Activated CD4-positive, alpha-beta T cell treated with anti-CD3 and anti-CD28 coated beads for 24 hours (primary cell): Measurements from ENCODE around the gene TOB2.
A peak's percentile ranks its signal among the peaks of the same experiment; 100 is the strongest.
"Not testable (repeated sequence)": the region's sequence is repeated elsewhere in the genome, so short reads cannot be mapped to it uniquely, and the experiment has no call there.

ENCODE experiments used
- DNase-seq, 2 donors: peaks; one replicate each; pipeline ENCODE4 v3.0.0-alpha.2; 2020; ENCODE audit warnings: low read depth in 2 of 2

Gene TOB2

DNA sequence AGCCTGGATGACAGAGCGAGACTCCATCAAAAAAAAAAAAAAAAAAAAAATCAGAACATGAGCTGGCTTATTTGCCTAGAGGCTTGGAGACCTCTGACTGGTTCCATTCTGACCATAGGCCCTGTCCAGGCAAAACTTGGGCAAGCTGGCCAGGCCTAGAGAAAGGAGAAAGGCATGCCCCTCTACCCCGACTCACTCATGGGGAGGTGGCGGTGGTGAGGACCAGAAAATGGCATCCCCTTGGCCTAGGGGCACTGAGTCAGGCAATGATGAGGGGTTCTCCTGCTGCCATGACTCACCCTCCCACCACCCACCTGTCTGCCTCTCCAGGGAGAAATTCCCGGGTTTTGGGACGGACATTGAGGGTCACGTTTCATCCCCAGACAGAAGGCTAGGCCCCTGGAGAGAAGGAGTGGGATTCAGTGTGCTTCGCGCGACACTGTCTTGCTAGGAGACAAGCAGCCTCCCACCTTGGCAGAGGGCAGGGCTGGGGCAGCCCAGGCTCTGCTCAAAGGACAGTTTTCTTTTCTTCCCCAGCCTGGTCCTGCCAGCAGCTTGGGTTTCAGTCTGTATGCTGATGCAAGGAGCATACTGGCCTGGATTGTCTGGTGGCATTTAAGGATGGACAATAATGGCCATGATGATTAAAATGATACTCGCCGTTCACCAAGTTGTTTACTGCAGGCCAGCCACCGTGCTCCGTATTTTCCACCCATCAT lies 17.2 kb downstream of the TOB2 start:
- DNase-seq: no peak

DNA sequence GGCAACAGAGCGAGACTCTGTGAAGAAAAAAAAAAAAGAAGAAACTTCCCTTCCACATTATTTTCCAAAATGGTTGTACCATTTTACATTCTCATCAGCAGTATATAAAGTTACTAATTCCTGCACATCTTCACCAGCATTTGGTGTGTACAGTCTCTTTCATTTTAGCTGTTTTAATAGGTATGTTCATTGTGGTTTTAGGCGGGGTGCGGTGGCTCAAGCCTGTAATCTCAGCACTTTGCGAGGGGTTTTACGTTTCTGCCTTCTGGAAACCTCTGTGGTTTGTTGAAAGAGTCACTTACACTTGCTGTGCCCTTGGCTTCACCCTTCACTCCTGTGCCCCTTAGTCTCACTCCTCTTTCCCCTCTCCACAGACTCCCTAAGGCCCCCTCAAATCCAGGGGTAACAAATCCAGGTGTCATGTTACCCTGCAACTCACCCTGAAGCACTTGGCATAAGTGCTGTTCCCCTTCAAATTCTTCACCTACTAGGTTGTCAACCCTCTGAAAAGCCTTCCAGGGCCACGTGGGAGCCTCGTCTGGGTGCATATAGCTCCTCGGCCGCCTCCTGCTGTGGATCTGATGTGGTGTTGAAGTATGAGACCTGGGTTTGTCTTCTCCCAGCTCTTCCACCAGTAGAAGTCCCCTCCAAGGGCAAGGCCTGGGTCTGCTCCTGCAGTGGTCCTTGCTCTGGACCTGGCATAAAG lies 20.8 kb downstream of the TOB2 start:
- DNase-seq: no peak

DNA sequence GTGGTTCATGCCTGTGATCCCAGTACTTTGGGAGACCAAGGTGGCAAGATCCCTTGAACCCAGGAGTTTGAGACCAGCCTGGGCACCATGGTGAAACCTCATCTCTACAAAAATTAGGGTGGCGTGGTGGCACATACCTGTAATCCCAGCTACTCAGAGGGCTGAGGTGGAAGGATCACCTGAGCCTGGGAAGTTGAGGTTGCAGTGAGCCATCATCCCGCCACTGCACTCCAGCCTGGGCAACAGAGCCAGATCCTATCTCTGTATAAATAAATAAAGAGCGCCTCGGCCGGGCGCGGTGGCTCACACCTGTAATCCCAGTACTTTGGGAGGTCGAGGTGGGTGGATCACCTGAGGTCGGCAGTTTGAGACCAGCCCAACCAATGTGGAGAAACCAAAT lies 27.9 kb downstream of the TOB2 start:
- DNase-seq: no peak

DNA sequence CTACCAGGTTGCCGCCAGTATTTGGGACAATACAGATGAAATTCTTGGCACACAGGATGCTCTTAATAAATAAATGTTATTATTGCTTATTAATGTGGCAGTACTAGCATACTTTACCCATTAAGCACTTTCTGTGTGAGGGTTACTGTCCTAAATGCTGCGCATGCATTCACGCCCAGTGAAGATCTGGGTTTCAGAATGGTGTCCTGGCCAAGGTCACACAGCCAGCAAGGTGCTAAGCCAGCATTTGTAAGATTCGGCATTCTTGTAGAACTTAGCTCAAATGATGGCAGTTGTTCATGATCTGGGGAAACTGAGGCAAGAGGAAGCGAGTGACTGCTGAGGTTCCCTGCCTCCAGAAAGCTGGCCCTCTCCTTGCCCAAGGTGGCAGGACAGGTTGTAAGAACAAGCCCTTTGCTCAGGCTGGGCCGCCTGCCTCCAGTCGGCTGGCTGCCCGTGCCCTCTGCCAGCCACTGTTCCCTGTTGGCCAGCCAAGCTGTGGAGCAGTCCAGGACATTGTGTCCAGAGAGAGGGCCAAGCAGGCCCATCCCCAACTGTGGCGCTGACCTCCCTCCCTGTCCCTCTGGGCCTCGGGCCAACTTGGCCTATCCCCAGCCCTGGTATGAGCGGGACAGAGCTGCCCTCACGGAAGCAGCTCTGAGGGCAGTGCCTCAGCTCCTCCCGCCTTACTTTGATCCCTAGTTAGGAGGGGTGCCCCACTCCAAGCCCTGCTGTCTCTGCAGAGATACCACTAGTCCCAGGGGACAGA lies 28.8 kb downstream of the TOB2 start:
- no peak for DNase-seq

DNA sequence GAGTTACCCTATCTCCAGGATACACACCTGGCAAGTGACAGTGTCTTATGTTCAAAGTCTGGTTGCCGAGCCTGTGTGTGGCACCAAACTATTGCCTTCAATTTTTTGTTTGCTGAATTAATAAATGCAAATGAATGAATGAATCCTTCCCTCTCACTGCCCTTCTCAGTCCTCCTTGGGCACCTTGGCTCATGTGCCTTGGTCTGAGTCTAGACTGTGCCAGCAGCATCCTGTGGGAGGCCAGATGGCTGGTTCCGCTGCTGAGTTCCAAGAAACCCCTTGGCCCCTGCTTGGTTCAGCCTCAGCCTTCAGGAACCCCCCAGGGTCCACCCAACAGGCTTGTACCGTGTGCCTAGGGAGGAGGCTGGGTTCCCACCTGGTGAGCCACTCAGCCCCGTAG lies 31.0 kb downstream of the TOB2 start:
- no peak for DNase-seq

DNA sequence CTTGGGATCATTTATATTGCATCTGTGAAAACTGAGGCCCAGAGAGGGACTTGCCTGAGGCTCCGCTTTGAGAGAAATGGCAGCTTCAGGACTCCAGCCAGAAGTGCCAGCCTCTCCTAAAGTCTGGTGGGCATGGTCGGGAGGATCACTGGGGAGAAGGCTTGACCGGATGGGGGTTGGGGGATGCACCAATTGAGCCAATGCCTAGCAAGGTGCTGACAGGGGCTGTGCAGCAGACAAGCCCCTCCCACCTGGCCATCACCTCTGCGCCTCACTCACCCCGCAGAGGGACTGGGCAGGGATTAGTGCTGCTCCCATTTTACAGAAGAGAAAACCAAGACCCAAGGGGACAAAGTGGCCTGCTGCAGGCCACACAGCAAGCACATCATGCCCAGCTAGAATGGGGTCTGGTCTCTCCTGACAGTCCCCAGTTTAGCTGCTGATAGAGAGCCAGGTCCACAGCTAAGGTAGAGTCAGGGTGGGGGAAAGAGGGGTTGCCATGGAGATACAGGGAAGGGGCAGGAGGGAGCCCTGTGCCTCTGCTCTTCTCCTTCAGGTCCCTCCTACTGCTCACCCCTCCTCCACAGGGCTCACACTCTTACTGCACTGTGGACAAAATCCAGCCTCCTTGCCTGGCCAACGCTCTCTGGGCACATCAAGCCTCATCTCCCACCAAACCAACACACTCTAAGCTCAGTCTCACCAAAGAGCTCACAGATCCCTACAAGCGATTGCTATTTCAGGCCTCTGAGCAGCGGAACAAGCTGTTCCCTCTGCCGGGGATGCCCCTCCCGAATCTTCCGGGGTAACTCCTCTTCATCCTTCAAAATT lies 35.4 kb downstream of the TOB2 start:
- DNase-seq: no peak

DNA sequence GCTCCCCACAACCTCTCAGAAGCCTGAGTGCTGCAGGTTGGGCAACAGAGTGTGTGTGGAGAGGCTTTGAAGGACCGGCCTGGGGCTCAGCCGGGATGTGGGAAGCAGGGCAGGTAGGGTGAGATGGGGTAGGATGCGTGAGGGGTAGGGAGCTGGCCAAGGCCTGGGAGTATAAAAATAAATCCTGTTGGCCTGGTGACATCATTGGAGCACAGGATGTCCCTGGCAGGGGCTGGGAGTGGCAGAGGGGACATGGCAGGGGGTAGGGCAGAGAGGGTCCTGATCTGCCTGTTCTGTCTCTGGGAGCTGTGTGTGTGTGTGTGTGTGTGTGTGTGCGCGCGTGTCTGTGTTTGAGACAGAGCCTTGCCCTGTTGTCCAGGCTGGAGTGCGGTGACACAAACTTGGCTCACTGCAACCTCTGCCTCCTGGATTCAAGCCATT lies 36.3 kb downstream of the TOB2 start:
- DNase-seq: no peak

DNA sequence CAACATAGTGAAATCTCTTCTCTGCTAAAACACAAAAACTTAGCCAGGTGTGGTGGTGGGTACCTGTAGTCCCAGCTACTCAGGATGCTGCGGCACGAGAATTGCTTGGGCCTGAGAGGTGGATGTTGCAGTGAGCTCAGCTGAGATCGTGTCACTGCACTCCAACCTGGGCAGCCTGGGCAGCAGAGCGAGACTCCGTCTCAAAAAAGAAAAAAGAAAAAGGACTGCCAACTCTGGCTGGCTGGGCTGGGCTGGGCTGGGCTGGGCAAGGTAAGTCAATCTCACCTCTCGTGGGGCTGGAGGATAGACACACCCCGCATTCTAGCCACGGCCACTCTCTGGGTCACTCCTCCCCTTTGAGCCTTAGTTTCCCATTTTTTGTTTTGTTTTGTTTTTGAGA lies 37.9 kb downstream of the TOB2 start:
- DNase-seq: no peak

DNA sequence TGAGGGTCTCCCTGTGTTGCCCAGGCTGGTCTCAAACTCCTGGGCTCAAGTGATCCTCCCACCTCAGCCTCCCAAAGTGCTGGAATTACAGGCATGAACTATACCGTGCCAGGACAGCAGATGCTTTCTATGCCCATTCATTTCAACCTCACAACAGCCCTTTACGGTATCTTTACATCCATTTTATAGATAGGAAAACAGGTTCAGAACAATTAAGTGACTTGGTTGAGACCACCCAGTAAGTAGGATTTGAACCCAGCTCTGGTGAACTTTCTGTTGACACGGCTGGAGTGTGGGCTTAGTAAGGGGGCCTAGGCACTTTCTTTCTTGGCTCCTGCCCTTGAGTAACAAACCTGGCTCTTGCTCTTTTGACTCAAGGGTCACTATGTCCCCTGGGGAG lies 39.2 kb downstream of the TOB2 start:
- no peak for DNase-seq

DNA sequence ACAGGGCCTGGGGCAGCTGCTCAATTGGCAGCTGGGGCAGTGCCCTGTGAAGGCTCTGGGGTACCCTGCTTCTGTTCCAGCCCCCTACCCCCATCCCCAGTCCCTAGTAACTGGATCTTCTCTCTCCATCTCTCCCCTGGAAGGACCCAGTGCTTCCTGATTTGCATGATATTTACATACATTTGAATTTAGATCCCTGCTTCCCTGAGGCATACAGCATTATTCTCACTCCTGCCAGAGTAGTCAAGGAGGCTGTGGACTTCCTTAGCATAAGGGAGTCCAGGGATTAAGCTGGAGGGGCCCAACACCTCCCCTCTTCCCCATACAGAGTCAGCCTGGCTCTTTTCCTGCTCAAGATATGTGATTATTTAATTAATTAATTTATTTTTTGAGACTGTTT lies 40.2 kb downstream of the TOB2 start:
- no peak for DNase-seq

DNA sequence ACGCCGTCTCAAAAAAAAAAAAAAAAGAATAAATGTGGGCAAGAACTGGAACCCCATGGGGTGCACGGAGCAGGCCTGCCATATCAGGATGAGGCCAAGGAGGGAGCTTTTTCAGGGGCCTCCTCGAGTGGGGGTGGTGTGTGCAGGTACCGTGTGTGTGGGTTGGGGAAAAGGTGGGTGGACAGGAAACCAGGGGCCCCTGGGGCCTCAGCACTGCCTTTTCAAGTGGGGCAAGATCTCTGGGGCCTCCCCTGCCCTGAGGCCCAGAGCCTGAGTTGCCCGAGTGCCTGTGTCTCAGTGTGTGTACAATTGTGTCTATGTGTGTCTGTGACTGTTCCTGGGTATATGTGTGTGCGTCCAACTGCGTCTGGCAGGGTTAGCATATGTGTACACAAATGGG lies 41.0 kb downstream of the TOB2 start:
- DNase-seq: no peak

DNA sequence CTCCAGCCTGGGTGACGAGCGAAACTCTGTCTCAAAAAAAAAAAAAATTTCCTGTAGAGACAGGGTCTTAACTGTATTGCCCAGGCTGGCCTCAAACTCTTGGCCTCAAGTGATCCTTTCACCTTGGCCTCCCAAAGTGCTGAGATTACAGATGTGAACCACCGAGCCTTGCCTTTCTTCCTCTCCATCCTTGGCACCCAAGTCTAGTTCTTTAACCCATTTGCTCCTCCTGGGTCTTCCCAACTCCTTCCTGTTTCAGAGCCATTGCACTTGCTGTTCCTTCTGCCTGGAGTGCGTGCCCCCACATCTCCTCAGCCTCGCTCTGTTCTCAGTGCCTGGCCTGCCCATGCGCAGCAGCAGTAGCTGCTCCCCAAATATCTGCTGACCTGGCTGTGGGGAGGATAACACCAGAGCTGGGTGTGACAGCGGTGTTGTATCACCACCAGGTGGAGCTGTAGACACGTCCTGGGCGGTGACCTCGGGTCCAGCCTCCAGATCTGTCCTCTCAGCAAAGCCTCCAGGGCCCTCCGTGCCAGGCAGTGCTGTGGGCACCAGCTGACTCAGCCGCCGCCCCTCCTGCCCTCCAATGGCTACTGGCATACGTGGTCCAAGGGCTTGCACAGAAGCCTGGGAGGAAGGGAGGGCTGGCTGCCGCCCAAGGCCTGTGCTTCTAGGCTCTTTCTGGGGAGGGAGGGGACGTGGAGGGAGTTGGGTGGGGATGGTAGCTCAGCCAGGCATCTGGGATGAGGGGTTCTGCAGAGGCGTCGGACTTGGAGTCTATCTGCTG lies 42.9 kb downstream of the TOB2 start:
- DNase-seq: peak; percentile 76

DNA sequence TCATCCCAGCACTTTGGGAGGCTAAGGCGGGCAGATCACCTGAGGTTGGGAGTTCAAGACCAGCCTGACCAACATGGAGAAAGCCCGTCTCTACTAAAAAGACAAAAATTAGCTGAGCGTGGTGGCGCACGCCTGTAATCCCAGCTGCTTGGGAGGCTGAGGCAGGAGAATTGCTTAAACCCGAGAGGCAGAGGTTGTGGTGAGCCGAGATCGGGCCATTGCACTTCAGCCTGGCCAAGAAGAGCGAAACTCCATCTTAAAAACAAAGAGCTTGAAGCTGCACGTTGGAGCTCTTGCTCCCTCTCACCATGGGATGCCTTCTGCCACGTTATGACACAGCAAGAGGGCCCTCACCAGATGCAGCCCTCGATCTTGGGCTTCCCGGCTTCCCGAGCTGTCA lies 43.8 kb downstream of the TOB2 start:
- DNase-seq: not testable (repeated sequence)

DNA sequence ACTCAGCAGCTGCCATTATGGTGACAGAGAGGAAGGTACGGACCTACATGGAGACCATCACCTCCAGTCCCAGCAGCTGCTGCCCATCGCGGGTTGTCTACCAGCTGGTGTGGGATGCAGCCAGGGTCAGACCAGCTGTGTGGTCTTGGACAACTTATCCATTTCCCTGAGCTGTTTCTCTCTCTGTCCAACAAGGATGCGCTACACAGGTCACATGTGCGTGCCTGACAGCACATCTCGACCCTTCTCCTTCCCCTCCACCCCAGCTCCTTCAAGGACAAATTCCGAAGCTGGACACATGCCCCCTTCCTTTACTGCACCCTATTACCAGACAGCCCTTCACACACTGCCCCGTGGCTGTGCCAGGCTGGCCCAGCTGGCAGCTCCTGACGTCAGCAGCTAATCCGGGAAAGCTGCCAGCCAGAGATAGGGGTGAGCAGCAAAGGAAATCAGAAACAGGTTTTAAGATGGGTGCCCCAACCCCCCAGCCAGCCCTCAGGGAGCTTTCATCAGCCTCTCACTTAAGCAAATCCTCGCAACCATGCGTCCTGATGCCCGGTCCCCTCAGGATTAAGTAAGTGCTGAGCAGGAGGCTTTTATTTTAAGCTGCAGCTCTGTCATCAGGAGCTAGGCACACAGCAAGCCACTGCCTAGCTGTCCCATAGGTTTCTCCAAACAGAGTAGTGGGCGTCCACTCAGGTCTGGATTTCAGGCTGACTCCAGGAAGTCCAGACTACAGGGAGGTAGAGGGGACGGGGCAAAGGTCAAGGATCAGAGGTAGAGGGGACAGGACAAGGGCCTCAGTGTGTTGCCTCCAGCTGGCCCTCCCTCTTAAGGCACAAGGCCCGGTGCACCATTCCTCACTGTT lies 44.6 kb downstream of the TOB2 start:
- no peak for DNase-seq

DNA sequence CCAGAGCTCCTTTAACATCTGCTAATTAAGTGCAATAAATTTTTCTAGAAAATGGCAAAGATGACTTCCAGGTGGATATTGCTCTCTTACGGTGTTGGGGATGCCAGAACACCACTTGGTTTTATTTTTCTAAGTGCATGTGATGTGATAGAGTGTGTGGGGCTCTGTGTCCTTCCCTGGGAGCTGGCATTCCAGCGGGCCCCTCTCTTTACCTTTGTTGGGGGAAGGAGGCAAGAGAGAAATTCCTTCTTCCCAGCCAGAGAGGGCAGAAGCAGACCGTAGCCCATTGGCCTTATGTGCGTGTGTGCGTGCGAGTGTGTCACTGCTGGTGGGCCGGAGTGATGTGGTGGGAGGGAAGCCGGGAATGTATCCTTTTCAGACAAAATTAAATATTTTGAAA lies 47.7 kb downstream of the TOB2 start:
- DNase-seq: no peak

DNA sequence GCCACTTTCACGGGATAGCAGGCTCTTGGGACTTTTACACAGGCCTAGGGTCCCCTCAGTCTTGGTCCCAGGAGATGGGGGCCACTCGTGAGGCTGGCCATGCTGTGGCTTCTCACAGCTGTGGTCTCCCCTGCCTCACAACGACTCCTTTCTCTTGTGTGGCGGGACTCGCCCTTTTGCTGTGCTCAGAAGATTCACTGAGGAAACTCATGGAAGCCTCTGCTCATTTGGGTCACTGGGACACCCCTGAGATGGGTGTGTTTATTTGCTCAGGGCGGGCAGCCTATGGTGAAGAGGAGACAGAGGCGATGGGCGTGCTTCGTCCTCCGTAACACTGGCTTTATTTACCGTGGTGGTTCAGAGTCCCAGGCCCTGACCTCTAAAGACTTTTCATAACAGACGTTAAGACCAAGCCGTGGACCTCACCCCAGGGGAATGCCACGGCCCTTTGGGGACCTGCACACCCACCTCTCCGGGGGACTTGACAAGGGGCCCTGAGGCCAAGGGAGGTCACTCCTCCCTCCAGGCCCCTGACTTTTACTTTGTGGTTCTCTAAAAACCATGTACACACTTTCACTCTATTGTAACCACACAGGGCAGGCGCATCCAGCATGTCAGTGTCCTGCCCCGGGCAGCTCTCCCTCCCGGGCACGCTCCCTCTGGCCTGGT lies 49.3 kb downstream of the TOB2 start:
- no peak for DNase-seq

DNA sequence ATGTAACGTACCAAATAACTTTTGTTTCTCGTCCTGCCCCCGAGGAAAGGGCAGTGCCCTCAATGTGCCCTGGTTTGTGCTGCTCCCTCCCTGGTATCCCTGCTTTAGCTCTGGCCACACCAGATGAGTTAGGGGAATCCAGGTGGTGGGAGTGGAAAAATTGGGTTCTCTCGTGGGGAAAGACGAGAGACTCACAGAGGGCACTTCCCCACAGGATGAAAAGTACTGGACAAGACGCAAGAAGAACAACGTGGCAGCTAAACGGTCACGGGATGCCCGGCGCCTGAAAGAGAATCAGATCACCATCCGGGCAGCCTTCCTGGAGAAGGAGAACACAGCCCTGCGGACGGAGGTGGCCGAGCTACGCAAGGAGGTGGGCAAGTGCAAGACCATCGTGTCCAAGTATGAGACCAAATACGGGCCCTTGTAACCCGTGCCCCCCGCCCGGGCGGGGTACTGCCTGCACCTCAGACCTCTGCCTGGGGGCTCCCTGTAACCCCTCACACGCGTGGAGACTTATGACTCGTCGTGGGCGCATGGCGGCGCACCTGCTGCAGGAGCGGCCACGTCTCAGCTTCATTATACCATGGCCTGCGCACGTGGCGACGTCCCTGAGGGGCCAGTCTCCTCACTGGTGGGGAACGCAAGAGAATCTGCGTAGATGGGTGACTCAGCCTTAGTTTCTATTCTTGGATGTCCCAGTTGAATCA lies 50.9 kb downstream of the TOB2 start:
- no peak for DNase-seq

DNA sequence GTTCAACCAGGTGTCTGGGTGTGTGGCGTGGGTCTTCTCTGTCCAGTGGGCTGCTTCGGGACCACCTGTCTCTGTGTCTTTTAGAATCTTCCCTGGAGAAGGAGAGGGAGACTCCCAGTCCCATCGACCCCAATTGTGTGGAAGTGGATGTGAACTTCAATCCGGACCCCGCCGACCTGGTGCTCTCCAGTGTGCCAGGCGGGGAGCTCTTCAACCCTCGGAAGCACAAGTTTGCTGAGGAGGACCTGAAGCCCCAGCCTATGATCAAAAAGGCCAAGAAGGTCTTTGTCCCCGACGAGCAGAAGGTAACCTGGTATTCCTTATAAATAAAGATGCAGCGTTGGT lies 52.6 kb downstream of the TOB2 start:
- no peak for DNase-seq

DNA sequence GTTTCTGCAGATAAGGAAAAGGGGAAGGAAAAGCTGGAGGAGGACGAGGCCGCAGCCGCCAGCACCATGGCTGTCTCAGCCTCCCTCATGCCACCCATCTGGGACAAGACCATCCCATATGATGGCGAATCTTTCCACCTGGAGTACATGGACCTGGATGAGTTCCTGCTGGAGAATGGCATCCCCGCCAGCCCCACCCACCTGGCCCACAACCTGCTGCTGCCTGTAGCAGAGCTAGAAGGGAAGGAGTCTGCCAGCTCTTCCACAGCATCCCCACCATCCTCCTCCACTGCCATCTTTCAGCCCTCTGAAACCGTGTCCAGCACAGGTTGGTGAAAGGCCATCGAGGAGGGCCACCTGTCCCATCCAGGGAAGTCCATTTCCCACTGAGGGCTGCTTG lies 59.3 kb downstream of the TOB2 start:
- no peak for DNase-seq
